Stomach (tissue), 4 donors: ENCODE results near the gene BRIX1.

Experiments
- POLR2A ChIP-seq, 4 donors: fragments of 450-650 bp; IDR thresholded peaks; one replicate each; pipeline ENCODE4 v1.6.1; 2016; ENCODE audit warnings: antibody characterized with exemption in 4 of 4, control low read depth in 2 of 4, mild to moderate bottlenecking in 1 of 4, moderate library complexity in 1 of 4
- POLR2AphosphoS5 ChIP-seq, 3 donors: sonication (generic); formaldehyde crosslinking; IDR thresholded peaks; one replicate each; pipeline ENCODE4 v1.6.1; 2016; ENCODE audit warnings: antibody characterized with exemption in 3 of 3
- TF ChIP-seq, protein P1 (sequence below), 7 experiments: fragments of 450-650 bp in 4 of 7; fragments of 200-600 bp in 3 of 7; sonication (generic) in 3 of 7; IDR thresholded peaks; one replicate each; pipeline ENCODE4 v1.5.1; 2016 to 2019; ENCODE audit warnings: antibody characterized with exemption in 7 of 7, control low read depth in 2 of 7, mild to moderate bottlenecking in 1 of 7

DNA sequence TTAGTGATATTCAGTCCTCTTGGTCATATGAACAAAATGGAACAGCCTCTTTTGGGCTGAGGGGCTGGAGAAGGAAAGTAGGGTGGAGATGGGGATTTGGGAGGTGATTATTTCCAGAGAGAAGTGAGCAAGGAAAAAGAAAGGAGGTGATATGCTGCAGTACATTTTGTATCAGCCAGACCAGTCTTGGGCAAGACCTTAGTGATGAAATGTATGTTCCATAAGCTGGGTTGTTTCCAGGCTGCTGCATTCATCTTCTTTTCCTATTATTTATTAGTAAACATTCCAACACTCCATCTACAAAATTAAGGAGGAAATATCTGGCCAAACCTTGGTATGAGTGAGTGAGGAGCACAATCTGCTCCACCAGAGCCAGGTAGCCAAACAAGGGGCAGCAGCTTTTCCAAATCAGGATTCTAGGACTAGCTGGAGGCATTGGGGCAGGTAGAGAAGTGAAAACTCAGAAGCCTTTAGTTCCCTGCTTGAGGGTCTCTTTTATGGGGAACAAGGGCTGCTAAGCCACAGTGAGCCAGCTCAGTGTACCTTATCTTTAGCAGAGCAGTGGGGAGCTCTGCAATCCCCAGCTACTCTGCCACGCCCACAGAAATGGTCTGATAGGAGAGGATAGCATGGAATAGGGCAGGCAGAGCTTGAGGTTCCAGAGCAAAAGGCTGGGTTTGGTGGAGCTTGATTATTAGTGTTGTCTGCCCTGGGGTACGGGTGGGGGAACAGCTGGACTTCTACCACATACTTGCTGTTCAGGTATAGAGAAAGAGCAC is 19.7 kb upstream of the BRIX1 start:
- TF ChIP-seq POLR2A (IDR thresholded peaks at IDR 0.05) (no peak), POLR2AphosphoS5 (IDR thresholded peaks at IDR 0.05) (no peak)
- TF ChIP-seq, protein P1, sequence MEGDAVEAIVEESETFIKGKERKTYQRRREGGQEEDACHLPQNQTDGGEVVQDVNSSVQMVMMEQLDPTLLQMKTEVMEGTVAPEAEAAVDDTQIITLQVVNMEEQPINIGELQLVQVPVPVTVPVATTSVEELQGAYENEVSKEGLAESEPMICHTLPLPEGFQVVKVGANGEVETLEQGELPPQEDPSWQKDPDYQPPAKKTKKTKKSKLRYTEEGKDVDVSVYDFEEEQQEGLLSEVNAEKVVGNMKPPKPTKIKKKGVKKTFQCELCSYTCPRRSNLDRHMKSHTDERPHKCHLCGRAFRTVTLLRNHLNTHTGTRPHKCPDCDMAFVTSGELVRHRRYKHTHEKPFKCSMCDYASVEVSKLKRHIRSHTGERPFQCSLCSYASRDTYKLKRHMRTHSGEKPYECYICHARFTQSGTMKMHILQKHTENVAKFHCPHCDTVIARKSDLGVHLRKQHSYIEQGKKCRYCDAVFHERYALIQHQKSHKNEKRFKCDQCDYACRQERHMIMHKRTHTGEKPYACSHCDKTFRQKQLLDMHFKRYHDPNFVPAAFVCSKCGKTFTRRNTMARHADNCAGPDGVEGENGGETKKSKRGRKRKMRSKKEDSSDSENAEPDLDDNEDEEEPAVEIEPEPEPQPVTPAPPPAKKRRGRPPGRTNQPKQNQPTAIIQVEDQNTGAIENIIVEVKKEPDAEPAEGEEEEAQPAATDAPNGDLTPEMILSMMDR (IDR thresholded peaks at IDR 0.05): no peak
